Inflammatory macrophage treated with lipopolysaccharide for 4 hours (primary cell): ENCODE results near the gene CRACR2B.

Experiments
- DNase-seq: peaks from one replicate; pipeline ENCODE4 v3.0.0-alpha.2; 2020

CRACR2B gene

GRCh38 chr11:811446-812245 lies 16.1 kb upstream of the CRACR2B start:
- no peak for DNase-seq

- no peak for DNase-seq
Measured at GRCh38 chr11:812390-812789, 15.3 kb upstream of the CRACR2B start.

- no peak for DNase-seq
Measured at GRCh38 chr11:813072-813455, 14.7 kb upstream of the CRACR2B start.

GRCh38 chr11:813456-814096 lies 14.1 kb upstream of the CRACR2B start:
- no peak for DNase-seq

- DNase-seq, result no peak
Measured at GRCh38 chr11:815675-816432, 11.9 kb upstream of the CRACR2B start.

- no peak for DNase-seq
Measured at GRCh38 chr11:816433-816779, 11.3 kb upstream of the CRACR2B start.

- no peak for DNase-seq
Measured at GRCh38 chr11:818396-819128, 9.2 kb upstream of the CRACR2B start, which contains the start of gene PNPLA2. Gene PNPLA2 (plus strand): TSS chr11:818914. CDS start chr11:819719, 805 bp downstream.

- peak; percentile 90 for DNase-seq
Measured at GRCh38 chr11:819129-819931, 8.4 kb upstream of the CRACR2B start.

GRCh38 chr11:819943-820649 lies 7.6 kb upstream of the CRACR2B start:
- DNase-seq, result peak; percentile 72

- peak; percentile 81 for DNase-seq
Measured at GRCh38 chr11:820655-821511, 6.8 kb upstream of the CRACR2B start.

- DNase-seq, result peak; percentile 57
Measured at GRCh38 chr11:821512-822371, 6.0 kb upstream of the CRACR2B start.

GRCh38 chr11:823441-824291 lies 4.1 kb upstream of the CRACR2B start:
- no peak for DNase-seq

- DNase-seq, result no peak
Measured at GRCh38 chr11:824292-824880, 3.3 kb upstream of the CRACR2B start.

GRCh38 chr11:824942-825341 lies 2.8 kb upstream of the CRACR2B start:
- no peak for DNase-seq

- DNase-seq, result no peak
Measured at GRCh38 chr11:825366-826226, 2.1 kb upstream of the CRACR2B start.

- DNase-seq, result no peak
Measured at GRCh38 chr11:826227-826621, 1.5 kb upstream of the CRACR2B start.

- no peak for DNase-seq
Measured at GRCh38 chr11:826836-827145, 928 bp upstream of the CRACR2B start.
